HFF-Myc (cell line): Measurements from ENCODE around the gene RFC2.

ENCODE experiments used
- DNase-seq: peaks from one replicate; pipeline ENCODE4 v3.0.0-alpha.2; 2011; ENCODE audit warnings: low read depth; ENCODE audit errors: extremely low read depth
- H3K4me3 ChIP-seq: replicated peaks from 2 replicates; pipeline ENCODE4 v1.5.1; 2011; ENCODE audit warnings: low read depth, mild to moderate bottlenecking, control low read depth, low read length
- CTCF ChIP-seq: IDR thresholded peaks from 2 replicates; pipeline ENCODE4 v1.5.1; 2012; ENCODE audit warnings: mild to moderate bottlenecking, low read depth, low read length, control low read depth; ENCODE audit errors: missing control alignments

RFC2 gene

GRCh38 chr7:74248156-74248555 is 6.0 kb downstream of the RFC2 start:
- TF ChIP-seq CTCF: no peak
- DNase-seq: no peak
- H3K4me3 ChIP-seq: no peak overlapping the region

- DNase-seq: no peak
Observed at GRCh38 chr7:74246497-74246896, 7.7 kb downstream of the RFC2 start.

GRCh38 chr7:74242122-74242443 is 12.1 kb downstream of the RFC2 start:
- no peak for DNase-seq
- TF ChIP-seq CTCF: no peak

More at GRCh38 chr7:74246497-74246896, 7.7 kb downstream of the RFC2 start:
- TF ChIP-seq CTCF: no peak
- no peak overlapping the region for H3K4me3 ChIP-seq

GRCh38 chr7:74240482-74240881 is 13.7 kb downstream of the RFC2 start:
- TF ChIP-seq CTCF: no peak
- H3K4me3 ChIP-seq: no peak overlapping the region
- DNase-seq: no peak

More at GRCh38 chr7:74242122-74242443, 12.1 kb downstream of the RFC2 start:
- H3K4me3 ChIP-seq: no peak overlapping the region

GRCh38 chr7:74236284-74236683 is 17.9 kb downstream of the RFC2 start:
- DNase-seq: no peak
- H3K4me3 ChIP-seq: no peak overlapping the region
- no peak for TF ChIP-seq CTCF

DNA sequence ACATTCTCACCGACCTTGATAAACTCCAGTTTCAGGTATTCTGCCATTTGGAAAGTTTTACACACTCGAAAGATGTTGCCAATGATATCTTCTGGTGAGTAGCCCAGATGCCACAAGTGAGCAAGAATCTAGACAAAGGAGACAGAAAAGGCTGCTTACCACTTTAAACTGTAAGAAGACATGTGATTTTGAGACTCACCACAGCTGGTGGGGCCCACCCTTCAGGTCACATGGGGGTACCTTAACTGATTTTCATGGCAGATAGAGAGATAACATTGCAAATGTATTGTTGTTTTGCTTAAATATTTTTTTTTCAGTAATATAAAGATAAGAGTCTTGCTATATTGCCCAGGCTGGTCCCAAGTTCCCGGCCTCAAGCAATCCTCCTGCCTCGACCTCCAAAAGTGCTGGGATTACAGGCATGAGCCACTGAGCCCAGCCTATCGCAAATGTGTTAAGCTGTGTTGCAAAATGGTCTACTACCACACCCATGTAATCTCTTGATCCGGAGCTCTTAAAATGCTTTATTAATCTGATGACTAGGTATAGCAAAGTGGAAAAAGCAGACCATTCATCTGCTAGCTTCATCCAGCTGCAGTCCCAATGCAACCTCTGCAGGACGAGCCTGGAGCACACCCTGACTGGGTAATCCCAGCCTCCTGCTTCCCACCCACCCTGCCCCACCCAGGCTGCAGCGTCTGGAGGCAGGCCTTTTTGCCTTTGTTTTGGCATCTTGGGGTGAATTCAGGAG is 18.5 kb downstream of the RFC2 start:
- DNase-seq: no peak
- no peak overlapping the region for H3K4me3 ChIP-seq
- TF ChIP-seq CTCF: no peak
